ENCODE measurements around the gene WNT3A.

The WNT3A gene

DNA sequence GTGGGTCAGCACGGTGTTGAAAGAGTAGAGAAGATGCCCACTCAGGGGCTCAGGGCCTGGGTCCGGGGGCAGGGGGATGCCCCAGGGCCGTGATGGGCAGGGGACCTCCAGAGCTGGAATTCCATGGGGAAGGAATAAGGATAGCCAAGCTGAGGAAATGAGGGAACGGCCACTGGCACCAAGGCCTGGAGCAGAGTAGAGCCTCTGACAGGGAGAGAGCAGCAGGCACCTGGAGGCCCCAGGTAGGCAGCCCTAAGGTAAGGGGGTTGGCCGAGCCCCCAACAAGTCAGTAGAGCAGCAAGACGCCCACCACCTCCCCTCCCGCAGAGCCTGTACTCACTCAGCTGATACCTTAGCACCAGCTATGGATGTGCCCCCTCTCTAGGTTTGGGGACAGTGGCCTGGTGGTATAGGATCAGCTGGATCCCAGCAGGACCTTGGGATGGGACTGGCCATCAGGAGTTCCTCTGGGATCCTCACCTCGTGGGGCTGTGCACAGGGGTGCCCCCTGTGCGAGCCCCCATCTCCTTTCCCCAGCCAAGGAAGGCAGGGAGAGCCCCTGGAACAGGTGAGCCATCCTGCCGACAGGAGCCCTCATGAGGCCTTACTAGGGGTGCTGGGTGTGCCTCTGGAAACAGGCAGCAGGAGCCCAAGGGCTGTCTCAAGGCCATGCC is 54.8 kb downstream of the WNT3A start:
- no peak for DNase-seq (ENCODE audit: extremely low read depth, low read depth)
- no peak overlapping the region for H3K4me3 ChIP-seq (replicated peaks; ENCODE audit: low read depth, low read length)
- TF ChIP-seq, protein P1, sequence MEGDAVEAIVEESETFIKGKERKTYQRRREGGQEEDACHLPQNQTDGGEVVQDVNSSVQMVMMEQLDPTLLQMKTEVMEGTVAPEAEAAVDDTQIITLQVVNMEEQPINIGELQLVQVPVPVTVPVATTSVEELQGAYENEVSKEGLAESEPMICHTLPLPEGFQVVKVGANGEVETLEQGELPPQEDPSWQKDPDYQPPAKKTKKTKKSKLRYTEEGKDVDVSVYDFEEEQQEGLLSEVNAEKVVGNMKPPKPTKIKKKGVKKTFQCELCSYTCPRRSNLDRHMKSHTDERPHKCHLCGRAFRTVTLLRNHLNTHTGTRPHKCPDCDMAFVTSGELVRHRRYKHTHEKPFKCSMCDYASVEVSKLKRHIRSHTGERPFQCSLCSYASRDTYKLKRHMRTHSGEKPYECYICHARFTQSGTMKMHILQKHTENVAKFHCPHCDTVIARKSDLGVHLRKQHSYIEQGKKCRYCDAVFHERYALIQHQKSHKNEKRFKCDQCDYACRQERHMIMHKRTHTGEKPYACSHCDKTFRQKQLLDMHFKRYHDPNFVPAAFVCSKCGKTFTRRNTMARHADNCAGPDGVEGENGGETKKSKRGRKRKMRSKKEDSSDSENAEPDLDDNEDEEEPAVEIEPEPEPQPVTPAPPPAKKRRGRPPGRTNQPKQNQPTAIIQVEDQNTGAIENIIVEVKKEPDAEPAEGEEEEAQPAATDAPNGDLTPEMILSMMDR (IDR thresholded peaks at IDR 0.05; ENCODE audit: low read depth, low read length, missing control alignments), result no peak

DNA sequence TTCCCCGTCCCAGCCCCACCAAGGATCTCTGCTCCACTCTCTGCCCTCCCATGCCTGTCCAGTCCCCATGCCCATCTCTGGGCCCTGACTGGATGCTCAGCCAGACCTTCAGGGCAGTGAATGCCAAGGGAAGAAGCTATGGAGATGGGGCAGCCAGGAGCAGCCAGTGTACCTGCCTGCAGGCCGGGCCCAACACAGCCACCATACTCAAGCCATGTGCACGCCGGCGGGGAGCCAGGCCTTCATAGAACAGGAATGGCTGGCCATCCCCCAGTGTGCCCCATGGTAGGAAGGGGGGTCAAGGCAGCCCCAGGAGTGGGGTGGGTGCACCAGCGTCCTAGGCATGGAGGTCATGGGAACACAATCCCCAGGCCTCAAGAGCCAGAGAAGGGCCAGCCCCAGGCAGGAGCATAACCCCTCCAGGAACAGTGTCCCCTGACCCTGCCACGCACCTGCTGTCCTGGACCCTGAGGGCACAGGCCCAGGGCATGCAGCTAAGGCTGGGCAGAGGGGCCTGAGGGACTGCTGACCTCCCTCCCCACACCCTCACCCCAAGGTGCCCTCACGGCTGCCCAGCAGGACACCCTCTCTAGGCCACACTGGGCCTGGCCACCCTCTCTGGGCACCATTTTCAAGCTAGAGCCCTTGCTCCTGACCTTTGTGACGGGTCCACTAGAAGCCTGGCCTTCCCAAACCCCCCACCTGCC is 55.4 kb downstream of the WNT3A start:
- DNase-seq (ENCODE audit: extremely low read depth, low read depth), result no peak
- no peak overlapping the region for H3K4me3 ChIP-seq (replicated peaks; ENCODE audit: low read depth, low read length)
- TF ChIP-seq, protein P1 (IDR thresholded peaks at IDR 0.05; ENCODE audit: low read depth, low read length, missing control alignments), result no peak

DNA sequence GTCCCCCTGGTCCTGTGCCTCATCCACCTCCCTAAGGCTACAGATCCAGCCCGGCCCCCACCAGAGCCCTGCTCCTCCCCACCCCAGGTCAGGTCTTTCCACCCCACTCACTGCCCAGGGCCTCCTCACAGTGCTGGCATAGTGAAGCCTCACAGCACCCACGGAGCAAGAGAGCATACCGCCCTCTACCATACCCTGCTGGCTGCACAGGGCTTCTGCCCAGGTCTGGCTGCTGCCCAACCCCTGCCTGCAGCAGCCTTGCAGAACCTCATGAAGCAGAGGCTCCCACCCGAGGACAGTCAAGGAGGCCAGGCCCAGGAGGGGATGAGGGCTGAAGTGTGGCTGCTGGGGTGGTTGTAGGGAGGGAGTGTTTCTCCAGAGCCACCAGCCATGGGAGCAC is 56.0 kb downstream of the WNT3A start:
- DNase-seq (ENCODE audit: extremely low read depth, low read depth), result no peak
- H3K4me3 ChIP-seq (replicated peaks; ENCODE audit: low read depth, low read length), result no peak overlapping the region
- TF ChIP-seq, protein P1 (IDR thresholded peaks at IDR 0.05; ENCODE audit: low read depth, low read length, missing control alignments), result no peak

DNA sequence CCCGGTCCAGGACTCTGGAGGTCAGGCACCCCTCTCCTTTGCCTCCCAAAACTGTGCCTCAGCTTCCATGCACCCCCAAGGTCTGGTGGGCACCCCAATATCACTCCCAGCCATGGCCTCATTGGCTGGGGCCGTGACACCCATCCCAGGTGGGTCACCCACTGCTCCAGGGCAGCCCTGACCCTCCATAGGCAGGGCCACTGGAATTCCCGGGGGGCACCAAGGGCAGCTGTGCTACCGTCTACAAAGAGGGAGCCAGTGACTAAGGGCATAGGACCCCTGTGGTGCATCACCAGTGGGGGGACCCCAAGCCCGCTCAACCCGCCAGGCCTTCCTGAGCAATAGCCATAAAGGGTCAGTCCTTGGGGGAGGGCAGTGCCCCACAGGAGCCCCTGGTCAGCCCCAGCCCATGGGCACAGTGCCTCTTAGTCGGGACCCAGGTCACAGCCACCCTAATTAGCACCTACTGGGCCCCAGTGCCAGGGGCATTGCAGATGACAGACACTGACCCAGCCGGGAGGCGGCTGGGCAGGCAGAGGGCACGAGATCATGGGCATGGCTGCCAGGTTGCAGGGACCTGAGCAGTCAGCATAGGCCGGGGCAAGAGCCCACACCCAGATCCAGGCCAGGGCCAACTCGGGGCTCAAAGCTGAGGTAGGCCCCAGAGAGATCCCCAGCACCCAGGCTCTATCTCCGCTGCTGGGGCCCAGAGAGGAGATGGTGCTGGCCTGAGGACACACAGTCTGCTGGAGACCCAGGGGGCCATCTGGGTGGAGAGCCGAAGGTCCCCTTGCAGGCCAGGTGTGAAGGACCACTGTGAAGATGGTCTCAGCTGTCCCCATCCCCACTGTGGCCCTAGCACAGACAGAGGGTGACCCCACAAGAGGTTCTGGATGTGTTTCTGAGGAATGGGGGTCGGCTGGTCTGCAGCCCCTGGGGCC is 56.7 kb downstream of the WNT3A start:
- DNase-seq (ENCODE audit: extremely low read depth, low read depth), result no peak
- TF ChIP-seq, protein P1 (IDR thresholded peaks at IDR 0.05; ENCODE audit: low read depth, low read length, missing control alignments), result no peak
- no peak overlapping the region for H3K4me3 ChIP-seq (replicated peaks; ENCODE audit: low read depth, low read length)

DNA sequence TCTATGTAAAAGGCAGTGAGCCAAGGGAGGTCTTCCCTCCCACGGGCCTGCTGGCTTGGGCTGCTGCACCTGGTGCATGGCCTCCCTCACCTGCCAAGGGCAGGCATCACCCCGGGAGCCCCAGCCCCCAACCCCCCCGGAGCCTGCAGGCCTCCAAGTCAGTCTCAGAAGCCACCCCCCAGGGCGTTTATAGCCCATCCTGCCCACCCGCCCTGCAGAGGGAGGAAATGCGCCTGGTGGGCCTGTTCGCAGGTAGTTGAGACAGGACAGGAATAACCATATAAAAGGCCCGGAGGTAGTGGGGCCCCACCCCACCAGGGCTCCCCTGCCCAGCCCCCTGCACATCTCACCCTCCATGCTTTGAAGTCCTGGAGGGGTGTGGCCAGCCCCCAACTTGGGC is 57.5 kb downstream of the WNT3A start:
- TF ChIP-seq, protein P1 (IDR thresholded peaks at IDR 0.05; ENCODE audit: low read depth, low read length, missing control alignments), result no peak
- DNase-seq (ENCODE audit: extremely low read depth, low read depth), result no peak
- no peak overlapping the region for H3K4me3 ChIP-seq (replicated peaks; ENCODE audit: low read depth, low read length)

DNA sequence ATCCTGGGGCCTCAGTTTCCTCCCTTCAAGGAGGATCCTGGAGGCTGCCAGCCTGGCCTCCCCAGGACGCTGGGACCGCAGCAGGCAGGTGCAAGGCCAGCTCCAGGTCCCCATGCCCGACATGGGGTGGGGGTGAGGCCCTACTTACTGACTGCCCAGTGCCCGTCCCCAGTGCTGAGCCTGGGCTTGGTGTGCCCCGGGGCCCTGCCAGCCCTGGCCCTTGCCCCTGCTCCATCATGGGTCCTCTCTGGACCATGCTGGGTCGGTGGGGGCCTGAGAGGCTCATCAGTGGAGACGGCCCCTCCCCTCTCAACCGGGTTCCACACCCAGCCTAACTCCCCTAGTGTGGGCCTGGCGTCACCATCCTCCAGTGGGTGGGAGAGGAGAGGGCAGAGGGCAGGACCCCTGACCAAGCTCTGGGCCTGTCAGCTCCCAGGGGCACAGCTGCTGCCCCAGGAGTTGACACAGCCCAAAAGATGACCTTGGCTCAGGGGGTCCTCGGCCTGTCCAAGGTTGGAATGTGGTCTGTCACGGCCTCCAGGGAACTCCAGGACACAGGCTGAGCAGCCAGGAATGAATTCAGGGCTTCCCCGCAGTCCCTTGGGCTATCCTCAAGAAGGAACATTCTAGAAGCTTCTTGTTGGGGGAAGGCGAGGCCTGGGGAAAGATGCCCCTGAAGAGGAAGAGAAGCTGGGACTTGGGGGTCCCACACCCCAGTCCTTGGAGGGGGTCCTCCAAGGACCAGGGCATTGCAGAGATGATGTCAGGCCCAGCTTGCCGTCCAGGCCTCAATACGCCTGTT is 58.1 kb downstream of the WNT3A start:
- TF ChIP-seq, protein P1 (IDR thresholded peaks at IDR 0.05; ENCODE audit: low read depth, low read length, missing control alignments), result no peak
- H3K4me3 ChIP-seq (replicated peaks; ENCODE audit: low read depth, low read length), result no peak overlapping the region
- no peak for DNase-seq (ENCODE audit: extremely low read depth, low read depth)

Data from HFF-Myc (cell line).